Heart left ventricle (tissue), 13 donors: ENCODE results near the gene STKLD1.

Experiments used
- CTCF ChIP-seq, 12 donors: fragments of 200-600 bp; sonication (generic) in 4 of 12; IDR thresholded peaks; one replicate each; pipeline versions ENCODE4 v1.5.0 to v1.8.0; 2018 to 2022; ENCODE audit warnings: antibody characterized with exemption in 12 of 12, mild to moderate bottlenecking in 5 of 12
- POLR2A ChIP-seq, 2 donors: fragments of 450-650 bp; IDR thresholded peaks; one replicate each; pipeline ENCODE4 v1.6.1; 2017; ENCODE audit warnings: antibody characterized with exemption in 2 of 2, mild to moderate bottlenecking in 2 of 2, moderate library complexity in 2 of 2
- donor health status: ischemic (EF 13 %, LVEDD 7.1; RV severe dilation, severe dysfunction).
- donor health status: DM: no; HTN: yes; CAD: no.
- donor health status: DM: no; HTN: no; CAD: no.
- donor health status: ischemic (EF 25% LVEDD 6.9; RV normal size, moderate dysfunction).
- donor health status: ischemic (EF 25% LVEDD 5.7; RV mildly dilated, moderate dysfunction).
- donor health status: ischemic (EF 35%, LVEDD 5.7; RV mildly dilated, moderate dysfunction).
- donor health status: nonischemic (EF 11% LVEDD 7.7; RV severe dilation, severe dysfunction).
- donor health status: DM: yes; HTN: yes; CAD: no.
- donor health status: PGD.
- donor health status: ischemic (EF 29% LVEDD 5.4; RV normal size, mild dysfunction).
- donor health status: nonischemic (EF 23%, LVEDD 6.1; RV moderate dilation, normal function).

DNA sequence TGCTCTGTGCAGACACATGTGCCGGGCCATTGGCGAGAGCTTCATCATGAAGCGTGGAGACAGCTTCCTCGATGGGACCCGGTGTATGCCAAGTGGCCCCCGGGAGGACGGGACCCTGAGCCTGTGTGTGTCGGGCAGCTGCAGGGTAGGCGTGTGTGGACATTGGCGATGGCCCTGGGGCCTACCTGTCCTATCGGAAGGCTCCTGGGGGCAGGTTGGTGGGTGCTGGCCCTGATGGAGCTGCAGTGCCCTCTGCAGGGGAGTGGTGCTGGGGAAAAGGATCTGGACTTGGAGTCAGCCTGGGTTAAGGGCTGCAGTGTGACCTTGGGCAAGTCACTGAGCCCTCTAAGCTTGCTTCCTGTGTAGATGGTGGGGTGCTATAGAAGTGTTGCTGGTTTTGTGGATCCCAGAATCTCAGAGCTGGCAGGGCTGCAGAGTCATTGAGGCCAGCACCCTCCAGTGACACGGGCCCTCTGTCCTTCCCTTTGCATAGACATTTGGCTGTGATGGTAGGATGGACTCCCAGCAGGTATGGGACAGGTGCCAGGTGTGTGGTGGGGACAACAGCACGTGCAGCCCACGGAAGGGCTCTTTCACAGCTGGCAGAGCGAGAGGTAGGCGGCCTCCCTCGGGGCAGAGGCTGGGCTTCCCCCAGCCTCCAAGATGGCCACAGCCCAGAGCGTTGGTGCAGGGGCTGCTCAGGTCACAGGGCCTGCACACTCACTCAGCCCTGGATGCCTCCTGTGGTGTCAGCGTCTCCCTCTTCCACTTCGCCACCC, 61.8 kb downstream of the STKLD1 start:
- TF ChIP-seq CTCF (IDR thresholded peaks at IDR 0.05) (no peak), POLR2A (IDR thresholded peaks at IDR 0.05) (no peak)
